Neural progenitor cell (in vitro differentiated cells): ENCODE results near the gene RIPOR3.

Experiments used
- EZH2 ChIP-seq: fragments of 200-600 bp; sonication (generic); IDR thresholded peaks from 2 replicates; pipeline ENCODE4 v1.6.1; 2017; ENCODE audit warnings: antibody characterized with exemption, mild to moderate bottlenecking, moderate library complexity
- EZH2phosphoT487 ChIP-seq: fragments of 200-600 bp; sonication (generic); IDR thresholded peaks from 2 replicates; pipeline ENCODE4 v1.6.1; 2017; ENCODE audit warnings: antibody characterized with exemption
- TF ChIP-seq, protein P1 (sequence below): fragments of 200-600 bp; sonication (generic); IDR thresholded peaks from 2 replicates; pipeline ENCODE4 v1.5.1; 2017; ENCODE audit warnings: antibody characterized with exemption, mild to moderate bottlenecking

GRCh38 chr20:50689864-50690649, 1.3 kb downstream of the RIPOR3 start:
- TF ChIP-seq EZH2, result no peak
- TF ChIP-seq, protein P1, sequence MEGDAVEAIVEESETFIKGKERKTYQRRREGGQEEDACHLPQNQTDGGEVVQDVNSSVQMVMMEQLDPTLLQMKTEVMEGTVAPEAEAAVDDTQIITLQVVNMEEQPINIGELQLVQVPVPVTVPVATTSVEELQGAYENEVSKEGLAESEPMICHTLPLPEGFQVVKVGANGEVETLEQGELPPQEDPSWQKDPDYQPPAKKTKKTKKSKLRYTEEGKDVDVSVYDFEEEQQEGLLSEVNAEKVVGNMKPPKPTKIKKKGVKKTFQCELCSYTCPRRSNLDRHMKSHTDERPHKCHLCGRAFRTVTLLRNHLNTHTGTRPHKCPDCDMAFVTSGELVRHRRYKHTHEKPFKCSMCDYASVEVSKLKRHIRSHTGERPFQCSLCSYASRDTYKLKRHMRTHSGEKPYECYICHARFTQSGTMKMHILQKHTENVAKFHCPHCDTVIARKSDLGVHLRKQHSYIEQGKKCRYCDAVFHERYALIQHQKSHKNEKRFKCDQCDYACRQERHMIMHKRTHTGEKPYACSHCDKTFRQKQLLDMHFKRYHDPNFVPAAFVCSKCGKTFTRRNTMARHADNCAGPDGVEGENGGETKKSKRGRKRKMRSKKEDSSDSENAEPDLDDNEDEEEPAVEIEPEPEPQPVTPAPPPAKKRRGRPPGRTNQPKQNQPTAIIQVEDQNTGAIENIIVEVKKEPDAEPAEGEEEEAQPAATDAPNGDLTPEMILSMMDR, result no peak
- no peak for TF ChIP-seq EZH2phosphoT487
